ENCODE results near the gene ADRA2B.

Gene ADRA2B

DNA sequence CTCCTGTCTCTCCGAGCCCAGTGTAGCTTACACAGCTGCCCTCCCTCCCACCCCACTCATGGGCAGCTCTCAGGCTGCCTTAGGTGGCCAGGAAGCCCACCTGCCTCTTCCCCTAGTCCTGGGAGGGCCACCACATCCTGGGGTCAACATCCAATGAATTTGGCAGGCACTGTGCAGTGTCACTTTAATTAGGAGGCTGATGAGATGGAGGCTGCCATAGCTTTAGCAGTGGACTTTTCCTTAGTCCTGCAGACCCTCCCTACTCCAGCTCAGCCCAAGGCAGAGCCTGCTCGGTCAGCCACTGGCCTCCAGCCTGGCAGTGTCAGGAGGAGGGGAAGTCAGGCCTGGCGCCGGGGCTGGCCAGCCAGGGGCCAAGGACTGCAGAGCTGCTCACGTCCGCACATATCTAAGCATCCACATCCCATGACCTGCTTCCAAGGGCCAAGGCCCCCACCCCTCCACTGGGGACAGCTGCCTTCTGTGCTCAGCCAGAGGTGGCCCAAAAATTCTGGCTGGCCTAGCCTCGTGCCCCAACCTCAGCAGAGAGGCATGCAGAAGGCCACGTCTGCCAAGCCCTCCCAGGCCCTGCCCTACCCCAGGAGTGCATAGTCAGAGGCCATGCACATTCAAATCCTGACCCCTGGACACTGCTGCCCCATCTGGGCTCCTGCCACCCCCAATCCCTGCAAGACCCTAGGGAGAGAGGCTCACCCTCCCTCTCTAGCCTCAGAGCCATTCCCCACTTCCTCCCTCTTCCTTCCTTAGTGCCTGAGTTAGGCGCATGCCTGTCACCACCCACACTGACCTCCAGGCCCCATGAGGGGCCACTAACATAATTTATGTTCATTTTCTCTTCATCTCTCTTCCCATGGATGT is 33.1 kb downstream of the ADRA2B start:
- DNase-seq (ENCODE audit: low read depth): no peak
- no peak for TF ChIP-seq CTCF (conservative IDR thresholded peaks at IDR 0.05; ENCODE audit: low read depth, low read length)
- no peak overlapping the region for H3K4me3 ChIP-seq (ENCODE audit: low read length)

DNA sequence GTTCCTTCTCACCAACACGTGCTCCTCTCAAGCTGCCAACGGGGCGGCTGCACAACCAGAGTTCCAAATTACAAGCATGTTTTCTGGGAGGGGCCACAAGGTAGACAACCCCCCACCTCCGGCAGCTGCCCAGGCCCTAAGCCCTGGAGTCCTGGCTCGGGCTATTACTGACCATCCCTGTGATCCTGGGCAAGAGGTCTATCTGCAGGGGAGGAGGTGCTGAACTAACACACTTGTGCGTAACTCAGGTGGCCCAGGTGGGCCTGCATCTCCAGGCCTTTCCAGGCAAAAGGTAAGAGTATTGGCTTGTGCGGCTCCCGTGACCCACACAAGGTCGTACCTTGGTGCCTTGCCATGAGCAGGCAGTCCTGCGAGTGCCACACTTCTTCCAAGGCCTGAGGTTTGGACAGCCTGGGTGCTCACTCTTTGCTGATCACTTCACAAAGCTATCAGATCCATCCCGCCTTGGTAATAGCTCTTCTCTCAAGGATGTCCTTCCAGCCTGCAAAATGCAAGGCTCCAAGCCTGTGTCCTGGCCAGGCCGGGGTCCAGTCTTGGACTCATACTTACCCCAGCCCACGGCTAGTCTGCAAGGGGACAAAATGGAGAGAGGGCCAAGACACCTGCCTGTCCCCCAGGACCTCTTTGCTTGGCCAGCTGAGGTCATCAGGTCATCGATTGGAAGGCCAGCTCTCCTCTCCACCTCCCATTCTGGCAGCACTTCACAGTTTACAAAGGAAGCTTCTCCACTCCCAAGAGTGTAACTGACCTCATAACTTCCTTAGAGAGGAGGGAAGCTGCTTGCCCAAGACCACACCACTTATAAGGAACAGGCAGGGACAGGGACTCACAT is 33.9 kb downstream of the ADRA2B start:
- DNase-seq (ENCODE audit: low read depth): no peak
- H3K4me3 ChIP-seq (ENCODE audit: low read length): no peak overlapping the region
- TF ChIP-seq CTCF (conservative IDR thresholded peaks at IDR 0.05; ENCODE audit: low read depth, low read length): no peak

DNA sequence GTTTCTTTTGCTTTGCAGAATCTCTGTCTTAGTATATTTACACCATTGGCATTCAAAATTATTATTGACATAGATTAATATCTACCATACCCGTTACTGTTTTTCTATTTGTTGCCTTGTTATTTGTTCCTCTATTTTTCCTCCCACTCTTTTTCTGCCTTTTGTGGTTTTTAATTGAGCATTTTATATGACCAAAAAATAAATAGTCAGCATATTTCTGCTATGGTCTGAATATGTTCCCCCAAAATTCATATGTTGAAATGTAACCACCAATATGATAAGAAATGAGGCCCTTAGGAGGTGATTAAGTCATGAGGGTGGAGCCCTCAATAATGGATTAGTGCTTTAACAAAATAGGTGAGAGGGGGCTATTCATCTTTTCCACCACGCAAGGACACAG is 35.3 kb downstream of the ADRA2B start:
- no peak for TF ChIP-seq CTCF (conservative IDR thresholded peaks at IDR 0.05; ENCODE audit: low read depth, low read length)
- H3K4me3 ChIP-seq (ENCODE audit: low read length): no peak overlapping the region
- DNase-seq (ENCODE audit: low read depth): no peak

- H3K4me3 ChIP-seq (ENCODE audit: low read length): no peak overlapping the region
- TF ChIP-seq CTCF (conservative IDR thresholded peaks at IDR 0.05; ENCODE audit: low read depth, low read length): no peak
- DNase-seq (ENCODE audit: low read depth): no peak
Measured at GRCh38 chr2:96075199-96075771, 41.1 kb downstream of the ADRA2B start.

GRCh38 chr2:96074156-96074555 is 42.2 kb downstream of the ADRA2B start:
- no peak overlapping the region for H3K4me3 ChIP-seq (ENCODE audit: low read length)
- TF ChIP-seq CTCF (conservative IDR thresholded peaks at IDR 0.05; ENCODE audit: low read depth, low read length): no peak
- no peak for DNase-seq (ENCODE audit: low read depth)

DNA sequence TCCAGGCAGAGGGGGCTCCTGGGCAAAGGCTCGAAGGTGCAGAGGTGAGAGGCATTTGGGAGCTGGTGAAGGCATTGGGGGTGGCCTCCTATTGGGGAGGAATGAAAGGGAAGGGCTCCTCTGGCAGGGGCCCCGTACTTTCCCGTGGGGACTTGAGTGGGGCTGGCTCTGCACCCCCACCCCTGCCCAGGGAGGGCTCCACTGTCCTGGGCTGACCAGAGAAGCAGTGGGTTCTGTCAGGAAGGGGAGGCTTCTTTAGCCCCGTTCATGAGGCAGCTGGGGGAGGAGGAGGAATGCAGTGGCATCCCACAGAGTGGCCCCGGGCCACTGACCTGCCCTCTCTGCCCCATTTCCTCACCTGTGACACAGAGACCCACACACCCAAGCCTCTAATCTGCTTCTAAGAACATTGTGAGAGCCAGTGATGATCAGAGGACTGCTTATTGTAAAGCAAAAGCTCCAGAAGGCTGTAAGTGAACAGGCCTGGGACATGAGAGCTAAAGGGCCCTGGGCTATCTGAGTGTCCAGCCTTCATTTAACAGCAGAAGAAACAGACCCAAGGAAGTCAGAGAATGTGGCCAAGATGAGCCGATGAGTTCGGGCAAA is 43.1 kb downstream of the ADRA2B start:
- TF ChIP-seq CTCF (conservative IDR thresholded peaks at IDR 0.05; ENCODE audit: low read depth, low read length): no peak
- DNase-seq (ENCODE audit: low read depth): no peak
- no peak overlapping the region for H3K4me3 ChIP-seq (ENCODE audit: low read length)

Data from retinal pigment epithelial cell (primary cell).